DND-41 (cell line): Measurements from ENCODE around the gene MRPL33.

Experiments
- ATAC-seq: fragments of 200-7000 bp; cut with Tn5 transposase; 3 replicates; pipeline ENCODE4 v1.9.1; 2021; ENCODE audit warnings: low read depth; ENCODE audit not compliant: insufficient read depth
- DNase-seq: peaks from one replicate; pipeline ENCODE4 v3.0.0-alpha.2; 2020
- H2AFZ ChIP-seq: 2 replicates; pipeline ENCODE4 v1.6.0; 2012; ENCODE audit warnings: low read depth, low read length
- H3K27ac ChIP-seq: 2 replicates; pipeline ENCODE4 v1.5.1; 2012; ENCODE audit warnings: low read length, inconsistent platforms
- H3K27me3 ChIP-seq: fragments of 200-600 bp; sonication (generic); 2 replicates; pipeline ENCODE4 v1.6.0; 2012; ENCODE audit warnings: low read length, mild to moderate bottlenecking, inconsistent platforms; ENCODE audit not compliant: insufficient read depth, poor library complexity
- H3K36me3 ChIP-seq: 2 replicates; pipeline ENCODE4 v1.5.1; 2012; ENCODE audit warnings: low read length, inconsistent platforms; ENCODE audit not compliant: insufficient read depth
- H3K4me1 ChIP-seq: 2 replicates; pipeline ENCODE4 v1.5.1; 2012; ENCODE audit warnings: mild to moderate bottlenecking, low read length; ENCODE audit not compliant: insufficient read depth
- H3K4me2 ChIP-seq: 2 replicates; pipeline ENCODE4 v1.6.0; 2012; ENCODE audit warnings: mild to moderate bottlenecking, moderate library complexity, low read length, inconsistent platforms; ENCODE audit not compliant: insufficient read depth
- H3K4me3 ChIP-seq, 2 experiments: fragments of 200-600 bp in 1 of 2; shearing (Covaris generic) in 1 of 2; 2 replicates each; pipeline ENCODE4 v1.5.1; 2012 to 2016; ENCODE audit warnings: inconsistent platforms in 2 of 2, low read length in 2 of 2, mild to moderate bottlenecking in 2 of 2, low read depth in 1 of 2, moderate library complexity in 1 of 2
- H3K79me2 ChIP-seq: 2 replicates; pipeline ENCODE4 v1.6.0; 2012; ENCODE audit warnings: low read length, inconsistent platforms; ENCODE audit not compliant: insufficient read depth
- H3K9ac ChIP-seq: 2 replicates; pipeline ENCODE4 v1.6.0; 2012; ENCODE audit warnings: low read depth, mild to moderate bottlenecking, inconsistent platforms, low read length, moderate library complexity
- H3K9me3 ChIP-seq: 2 replicates; pipeline ENCODE4 v1.5.1; 2012; ENCODE audit warnings: low read length, moderate library complexity, mild to moderate bottlenecking, inconsistent platforms; ENCODE audit not compliant: insufficient read depth, severe bottlenecking
- H4K20me1 ChIP-seq: 2 replicates; pipeline ENCODE4 v1.6.0; 2012; ENCODE audit warnings: low read length; ENCODE audit not compliant: insufficient read depth
- EZH2 ChIP-seq: IDR thresholded peaks from 3 replicates; pipeline ENCODE4 v1.6.1; 2012; ENCODE audit warnings: borderline replicate concordance, low read depth, mild to moderate bottlenecking, moderate library complexity, low read length, inconsistent platforms; ENCODE audit not compliant: severe bottlenecking
- TF ChIP-seq, protein P1 (sequence below): IDR thresholded peaks from 2 replicates; pipeline ENCODE4 v1.5.1; 2012; ENCODE audit warnings: borderline replicate concordance, low read length, moderate library complexity, mild to moderate bottlenecking; ENCODE audit not compliant: poor library complexity, severe bottlenecking; ENCODE audit errors: extremely low read depth

Gene MRPL33

DNA sequence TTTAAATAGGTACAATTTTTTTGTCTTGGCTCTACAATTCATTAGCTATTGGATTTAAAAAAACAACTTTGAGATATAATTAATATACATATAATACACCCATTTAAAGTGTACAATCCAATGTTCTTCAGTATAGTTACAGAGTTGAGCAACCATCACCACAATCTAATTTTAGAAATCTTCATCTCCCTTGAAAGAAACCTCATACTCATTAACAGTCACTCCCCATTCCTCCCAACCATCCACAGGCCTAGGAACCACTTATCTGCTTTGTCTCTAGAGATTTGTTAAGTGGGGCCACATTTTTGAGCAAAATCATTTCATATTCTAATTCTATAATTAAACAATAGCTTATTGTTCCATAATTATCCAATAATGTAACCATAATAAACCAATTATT, 32.6 kb downstream of the MRPL33 start:
- Histone ChIP-seq H3K79me2 (no peaks in the 10 kb centered on the region), H3K9ac (no peak overlapping the region), H3K9me3 (no peaks in the 10 kb centered on the region), H3K36me3 (no peaks in the 10 kb centered on the region), H2AFZ (no peak overlapping the region), H3K4me2 (no peak overlapping the region), H3K27ac (no peak overlapping the region), H3K27me3 (no peaks in the 10 kb centered on the region), H4K20me1 (no peaks in the 10 kb centered on the region), H3K4me3 (no peak overlapping the region), H3K4me1 (no peaks in the 10 kb centered on the region)
- no peak for ATAC-seq
- DNase-seq: no peak
- TF ChIP-seq EZH2: no peak
- TF ChIP-seq, protein P1, sequence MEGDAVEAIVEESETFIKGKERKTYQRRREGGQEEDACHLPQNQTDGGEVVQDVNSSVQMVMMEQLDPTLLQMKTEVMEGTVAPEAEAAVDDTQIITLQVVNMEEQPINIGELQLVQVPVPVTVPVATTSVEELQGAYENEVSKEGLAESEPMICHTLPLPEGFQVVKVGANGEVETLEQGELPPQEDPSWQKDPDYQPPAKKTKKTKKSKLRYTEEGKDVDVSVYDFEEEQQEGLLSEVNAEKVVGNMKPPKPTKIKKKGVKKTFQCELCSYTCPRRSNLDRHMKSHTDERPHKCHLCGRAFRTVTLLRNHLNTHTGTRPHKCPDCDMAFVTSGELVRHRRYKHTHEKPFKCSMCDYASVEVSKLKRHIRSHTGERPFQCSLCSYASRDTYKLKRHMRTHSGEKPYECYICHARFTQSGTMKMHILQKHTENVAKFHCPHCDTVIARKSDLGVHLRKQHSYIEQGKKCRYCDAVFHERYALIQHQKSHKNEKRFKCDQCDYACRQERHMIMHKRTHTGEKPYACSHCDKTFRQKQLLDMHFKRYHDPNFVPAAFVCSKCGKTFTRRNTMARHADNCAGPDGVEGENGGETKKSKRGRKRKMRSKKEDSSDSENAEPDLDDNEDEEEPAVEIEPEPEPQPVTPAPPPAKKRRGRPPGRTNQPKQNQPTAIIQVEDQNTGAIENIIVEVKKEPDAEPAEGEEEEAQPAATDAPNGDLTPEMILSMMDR: no peak

DNA sequence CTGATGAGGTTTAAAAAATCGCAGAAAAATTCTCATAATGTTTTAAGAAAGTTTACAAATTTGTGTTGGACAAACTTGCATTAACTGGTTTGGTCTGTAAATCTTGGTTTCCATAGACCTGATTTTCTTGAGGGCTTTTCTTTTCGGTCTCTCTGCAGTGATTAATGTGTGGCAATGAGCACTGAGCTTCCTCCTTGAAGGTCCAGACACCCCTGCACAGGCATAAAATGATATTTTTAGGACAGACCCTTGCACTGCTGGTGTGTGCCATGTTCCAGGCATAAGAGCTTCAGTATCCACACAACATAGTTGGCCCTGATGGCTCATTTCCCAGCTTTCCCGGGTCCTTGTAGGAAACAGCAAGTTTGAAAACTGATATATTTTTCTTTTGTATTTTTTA, 33.7 kb downstream of the MRPL33 start:
- DNase-seq (no peak), ATAC-seq (no peak)
- Histone ChIP-seq H3K36me3 (no peaks in the 10 kb centered on the region), H3K4me3 (no peak overlapping the region), H3K79me2 (no peaks in the 10 kb centered on the region), H2AFZ (no peak overlapping the region), H3K4me1 (no peaks in the 10 kb centered on the region), H3K9me3 (no peaks in the 10 kb centered on the region), H3K4me2 (no peak overlapping the region), H3K27ac (no peak overlapping the region), H4K20me1 (no peaks in the 10 kb centered on the region), H3K27me3 (no peaks in the 10 kb centered on the region), H3K9ac (no peak overlapping the region)
- no peak for TF ChIP-seq EZH2
- TF ChIP-seq, protein P1: no peak

DNA sequence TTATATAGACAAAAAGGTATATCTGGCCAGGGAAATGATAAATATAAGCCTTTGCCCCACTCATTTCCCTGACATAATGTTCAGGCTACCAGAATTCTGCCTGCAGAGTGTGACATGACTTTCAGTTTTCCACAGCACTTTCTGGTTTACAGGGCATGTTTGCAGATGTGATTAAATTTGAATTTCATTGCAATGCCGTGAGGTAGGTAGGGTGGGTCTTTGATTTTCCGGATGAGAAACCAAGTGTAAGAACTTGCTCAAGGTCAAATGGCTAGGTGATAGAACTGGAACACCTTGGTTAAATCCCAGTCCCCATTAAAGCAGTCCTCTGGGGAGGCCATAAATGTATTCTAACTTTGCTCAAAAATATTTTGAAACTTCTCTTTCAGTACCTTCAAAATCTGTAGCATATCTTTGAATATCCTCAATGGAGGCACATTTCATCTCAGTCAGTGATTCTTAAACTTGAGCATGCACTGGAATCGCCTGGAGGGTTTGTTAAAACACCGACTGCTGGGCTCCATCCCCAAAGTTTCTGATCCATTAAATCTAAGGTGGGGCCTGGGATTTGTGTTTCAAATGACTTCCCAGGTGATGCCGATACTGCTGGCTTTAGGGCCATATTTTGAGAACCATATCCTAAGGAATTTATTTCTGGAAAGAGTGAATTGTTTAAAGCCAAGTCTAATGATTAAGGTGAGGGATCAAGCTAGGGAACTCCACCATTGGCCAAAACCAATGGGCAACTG, 35.0 kb downstream of the MRPL33 start:
- Histone ChIP-seq H4K20me1 (no peaks in the 10 kb centered on the region), H2AFZ (no peak overlapping the region), H3K27me3 (no peaks in the 10 kb centered on the region), H3K4me2 (no peak overlapping the region), H3K4me3 (no peak overlapping the region), H3K79me2 (no peaks in the 10 kb centered on the region), H3K27ac (no peak overlapping the region), H3K4me1 (no peaks in the 10 kb centered on the region), H3K9ac (no peak overlapping the region), H3K9me3 (no peaks in the 10 kb centered on the region), H3K36me3 (no peaks in the 10 kb centered on the region)
- ATAC-seq (no peak), DNase-seq (no peak)
- TF ChIP-seq, protein P1: no peak
- TF ChIP-seq EZH2: no peak
